SK-N-MC (cell line): ENCODE results near the gene C10orf95.

Source experiments
- EZH2 ChIP-seq: fragments of 200-600 bp; sonication (generic); IDR thresholded peaks from one replicate; pipeline ENCODE4 v1.6.1; 2017; ENCODE audit warnings: antibody characterized with exemption
- FOXP2 ChIP-seq: optimal IDR thresholded peaks from 2 replicates; pipeline ENCODE3; 2011; ENCODE audit warnings: mild to moderate bottlenecking, moderate library complexity; ENCODE audit not compliant: insufficient read depth; ENCODE audit errors: extremely low read length, control extremely low read depth

DNA sequence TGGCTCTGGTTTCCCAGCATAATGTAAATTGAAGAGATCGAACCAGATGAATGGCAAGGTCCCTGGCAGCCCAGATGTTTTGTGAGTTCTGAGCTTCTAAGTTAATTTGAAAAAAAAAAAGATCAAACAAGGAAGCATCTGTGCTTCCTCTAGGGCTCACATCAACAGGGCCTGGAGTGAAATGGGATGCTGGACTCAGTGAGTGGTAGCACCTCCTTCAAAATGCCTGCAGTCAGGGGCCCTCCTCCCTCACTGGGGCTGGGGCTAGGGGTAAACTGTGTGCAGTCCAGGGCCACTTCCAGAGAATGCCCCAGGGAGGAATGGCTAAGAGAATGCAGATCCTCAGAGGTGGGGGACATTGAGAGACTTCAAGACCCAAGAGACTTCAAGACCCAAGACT lies 13.0 kb downstream of the C10orf95 start:
- TF ChIP-seq EZH2 = no peak
- TF ChIP-seq FOXP2 = no peak
